Measurements from ENCODE around the gene KCTD1. TPM values are rescaled to one million over a fixed set of nuclear protein-coding genes. Genes with fewer than 3 reads are reported as not detected.

Gene KCTD1
- total RNA-seq, 2 experiments from 2014 or later, result 10.1 to 10.3 TPM

- BruUV-seq (replicated peaks), result no TSS peak
- intact Hi-C loops (cut with micrococcal nuclease; ENCODE audit: unreplicated experiment), result loop anchor here (5.0 to 10.0 kb wide), 2 partner anchors 90 to 428 kb away; no protein-coding TSS in a partner anchor
Observed at GRCh38 chr18:26546875-26547645, 1.3 kb downstream of the KCTD1 start.

GRCh38 chr18:26546170-26546874, 2.0 kb downstream of the KCTD1 start:
- BruUV-seq (replicated peaks), result no TSS peak
- POLR2A ChIA-PET, result interaction anchor here (0.5 to 0.7 kb wide), 3 partner anchors 33 to 270 kb away, joined by 3 read pairs; no protein-coding TSS in a partner anchor

More at GRCh38 chr18:26546875-26547645, 1.3 kb downstream of the KCTD1 start:
- TF ChIP-seq CTCF (conservative IDR thresholded peaks at IDR 0.05; ENCODE audit: low read length) (no peak), EZH2phosphoT487 (IDR thresholded peaks at IDR 0.05; ENCODE audit: borderline replicate concordance, low read depth, low read length) (no peak)
- H3K36me3 ChIP-seq (ENCODE audit: insufficient read depth, low read length), result peaks cover 3% of the 10 kb centered on the region; the same call in 1 of the 2 replicates
- peaks cover 40% of the 10 kb centered on the region for H3K4me1 ChIP-seq (ENCODE audit: insufficient read depth, low read length, poor library complexity, severe bottlenecking)
- H3K9me3 ChIP-seq (ENCODE audit: low read length), result no peaks in the 10 kb centered on the region
- peak overlapping the region; percentile 83 for H3K4me3 ChIP-seq (ENCODE audit: low read depth, low read length, poor library complexity, severe bottlenecking)
- no peak overlapping the region for H3K27ac ChIP-seq (ENCODE audit: low read depth, low read length, poor library complexity, severe bottlenecking)
- no peak overlapping the region for H2AFZ ChIP-seq (ENCODE audit: low read length)
- CTCF ChIA-PET (ENCODE audit: unreplicated experiment), result no interaction called here
- 0 out of 2 replicates have a peak, but pooled peaks cover 8% of the 10 kb centered on the region for H4K20me1 ChIP-seq (ENCODE audit: insufficient read depth, low read length)
- DNase-seq (ENCODE audit: low spot score), result no peak
- H3K79me2 ChIP-seq (ENCODE audit: insufficient read depth, low read depth, low read length), result no peaks in the 10 kb centered on the region
- no peaks in the 10 kb centered on the region for H3K9me2 ChIP-seq (ENCODE audit: insufficient read depth, low read length)
- POLR2A ChIA-PET, result interaction anchor here (0.5 to 0.7 kb wide), 2 partner anchors 182 to 271 kb away, joined by 3 read pairs; no protein-coding TSS in a partner anchor
- H3K4me2 ChIP-seq (ENCODE audit: low read length), result peak overlapping the region; percentile 92

More at GRCh38 chr18:26546170-26546874, 2.0 kb downstream of the KCTD1 start:
- Histone ChIP-seq H3K4me2 (ENCODE audit: low read length) (peak overlapping the region; percentile 68), H3K4me1 (ENCODE audit: insufficient read depth, low read length, poor library complexity, severe bottlenecking) (peaks cover 40% of the 10 kb centered on the region), H3K9me3 (ENCODE audit: low read length) (no peaks in the 10 kb centered on the region), H3K79me2 (ENCODE audit: insufficient read depth, low read depth, low read length) (no peaks in the 10 kb centered on the region), H3K36me3 (ENCODE audit: insufficient read depth, low read length) (peaks cover 3% of the 10 kb centered on the region; the same call in 1 of the 2 replicates), H4K20me1 (ENCODE audit: insufficient read depth, low read length) (0 out of 2 replicates have a peak, but pooled peaks cover 8% of the 10 kb centered on the region), H3K9me2 (ENCODE audit: insufficient read depth, low read length) (no peaks in the 10 kb centered on the region), H3K4me3 (ENCODE audit: low read depth, low read length, poor library complexity, severe bottlenecking) (peak overlapping the region; percentile 39), H2AFZ (ENCODE audit: low read length) (no peak overlapping the region), H3K27ac (ENCODE audit: low read depth, low read length, poor library complexity, severe bottlenecking) (no peak overlapping the region)
- CTCF ChIA-PET (ENCODE audit: unreplicated experiment), result no interaction called here
- intact Hi-C loops (cut with micrococcal nuclease; ENCODE audit: unreplicated experiment), result loop anchor here (5.0 to 10.0 kb wide), 2 partner anchors 89 to 428 kb away; no protein-coding TSS in a partner anchor
- TF ChIP-seq CTCF (conservative IDR thresholded peaks at IDR 0.05; ENCODE audit: low read length), result no peak
- no peak for TF ChIP-seq EZH2phosphoT487 (IDR thresholded peaks at IDR 0.05; ENCODE audit: borderline replicate concordance, low read depth, low read length)
- no peak for DNase-seq (ENCODE audit: low spot score)

Data from OCI-LY7 (cell line).